OCI-LY7 (cell line): ENCODE data around the gene SHC1. TPM values are rescaled to one million over a fixed set of nuclear protein-coding genes. Genes with fewer than 3 reads are reported as not detected.

Source experiments
- BruUV-seq: library from RNA; stranded (reverse); fragments of 400-500 nt; replicated peaks from 2 replicates; lab custom pipeline; 2021; lab: Mats Ljungman, UMichigan
- CTCF ChIA-PET: fragments of 300-600 bp; sonication (Branson Sonifier 250); formaldehyde crosslinking; loops from one replicate; lab custom pipeline; 2022; ENCODE audit warnings: antibody characterized with exemption; ENCODE audit not compliant: unreplicated experiment; lab: Charles Lee
- POLR2A ChIA-PET: fragments of 300-600 bp; sonication (Branson Sonifier 250); formaldehyde crosslinking; loops from one replicate; lab custom pipeline; 2022; ENCODE audit warnings: antibody characterized with exemption; lab: Charles Lee
- DNase-seq: peaks from one replicate; pipeline ENCODE4 v3.0.0-alpha.2; 2015; ENCODE audit warnings: low spot score
- H2AFZ ChIP-seq: fragments of 200-600 bp; sonication (generic), shearing (Covaris generic); 2 replicates; pipeline ENCODE4 v1.6.1; 2014; ENCODE audit warnings: mild to moderate bottlenecking, antibody characterized with exemption, low read length, moderate library complexity
- H3K27ac ChIP-seq: fragments of 200-600 bp; sonication (generic); 2 replicates; pipeline ENCODE4 v1.5.1; 2014; ENCODE audit warnings: mixed run types, low read depth, mild to moderate bottlenecking, moderate library complexity, low read length, inconsistent platforms; ENCODE audit not compliant: poor library complexity, severe bottlenecking
- H3K36me3 ChIP-seq: fragments of 200-600 bp; sonication (generic); 2 replicates; pipeline ENCODE4 v1.6.1; 2014; ENCODE audit warnings: mild to moderate bottlenecking, antibody characterized with exemption, low read length, moderate library complexity, mixed read lengths; ENCODE audit not compliant: insufficient read depth
- H3K4me1 ChIP-seq: fragments of 200-600 bp; sonication (generic); 2 replicates; pipeline ENCODE4 v1.5.1; 2014; ENCODE audit warnings: mild to moderate bottlenecking, low read length; ENCODE audit not compliant: insufficient read depth, poor library complexity, severe bottlenecking
- H3K4me2 ChIP-seq: fragments of 200-600 bp; sonication (generic); 2 replicates; pipeline ENCODE4 v1.6.1; 2014; ENCODE audit warnings: mild to moderate bottlenecking, low read length
- H3K4me3 ChIP-seq: fragments of 200-600 bp; sonication (generic); 2 replicates; pipeline ENCODE4 v1.5.1; 2014; ENCODE audit warnings: mild to moderate bottlenecking, low read depth, low read length; ENCODE audit not compliant: poor library complexity, severe bottlenecking
- H3K79me2 ChIP-seq: fragments of 200-600 bp; sonication (generic); 2 replicates; pipeline ENCODE4 v1.6.1; 2016; ENCODE audit warnings: low read depth, mild to moderate bottlenecking, low read length, moderate library complexity, mixed read lengths; ENCODE audit not compliant: insufficient read depth
- H3K9me2 ChIP-seq: fragments of 200-600 bp; sonication (generic); 2 replicates; pipeline ENCODE4 v1.6.1; 2016; ENCODE audit warnings: mild to moderate bottlenecking, low read length, mixed read lengths; ENCODE audit not compliant: insufficient read depth
- H3K9me3 ChIP-seq: fragments of 200-600 bp; sonication (generic); 2 replicates; pipeline ENCODE4 v1.6.1; 2014; ENCODE audit warnings: mild to moderate bottlenecking, mixed run types, low read length, mixed read lengths
- H4K20me1 ChIP-seq: fragments of 200-600 bp; sonication (generic); 2 replicates; pipeline ENCODE4 v1.6.1; 2014; ENCODE audit warnings: mild to moderate bottlenecking, antibody characterized with exemption, low read length, moderate library complexity, mixed read lengths; ENCODE audit not compliant: insufficient read depth
- CTCF ChIP-seq: fragments of 200-600 bp; sonication (generic); conservative IDR thresholded peaks from 2 replicates; pipeline ENCODE4 v1.5.1; 2014; ENCODE audit warnings: mild to moderate bottlenecking, antibody characterized with exemption, low read length, moderate library complexity, mixed read lengths
- EZH2phosphoT487 ChIP-seq: fragments of 200-600 bp; sonication (generic); IDR thresholded peaks from 2 replicates; pipeline ENCODE4 v1.6.1; 2018; ENCODE audit warnings: low read depth, borderline replicate concordance, mild to moderate bottlenecking, mixed run types, antibody characterized with exemption, low read length, moderate library complexity, mixed read lengths
- intact Hi-C: fragments of 100-400 bp; cut with micrococcal nuclease; formaldehyde crosslinking; loops from one replicate; pipeline ENCODE4 v1.10.0; 2022; ENCODE audit not compliant: unreplicated experiment
- total RNA-seq, 2 experiments: library from RNA; depleted of rRNA in 1 of 2; stranded (reverse); fragments of >200 nt in 1 of 2; shearing (Covaris generic) in 1 of 2; gene quantifications; 2 replicates each; pipeline ENCODE4 v1.2.3, GENCODE V29; 2014 to 2022

Gene SHC1
- total RNA-seq, 2 experiments from 2014 or later, result 37.6 to 77.4 TPM

- Histone ChIP-seq H3K79me2 (peaks cover 10% of the 10 kb centered on the region; the same call in 1 of the 2 replicates), H3K9me3 (no peaks in the 10 kb centered on the region), H3K27ac (peak overlapping the region; percentile 77), H3K4me2 (peak overlapping the region; percentile 93), H3K9me2 (no peaks in the 10 kb centered on the region), H4K20me1 (no peaks in the 10 kb centered on the region), H3K36me3 (no peaks in the 10 kb centered on the region), H2AFZ (peak overlapping the region; percentile 23; the same call in 1 of the 2 replicates), H3K4me3 (peak overlapping the region; percentile 87), H3K4me1 (peaks cover 67% of the 10 kb centered on the region)
- TF ChIP-seq CTCF (peak; percentile 33; the same call in 1 of the 2 replicates), EZH2phosphoT487 (no peak)
- BruUV-seq, result no TSS peak
- ChIA-PET POLR2A (interaction anchor here (0.5 to 2.0 kb wide), 3 partner anchors 13 to 571 kb away, joined by 3 to 10 read pairs (median 4); no protein-coding TSS in a partner anchor), CTCF (no interaction called here)
- intact Hi-C loops, result loop anchor here (5.0 kb wide), 1 partner anchor 141 kb away; no protein-coding TSS in a partner anchor
- peak; percentile 43 for DNase-seq
Measured at GRCh38 chr1:155003227-155003765, 32.7 kb upstream of the SHC1 start.

GRCh38 chr1:155002464-155003226 is 32.1 kb upstream of the SHC1 start, which contains the start of gene ZBTB7B:
Gene ZBTB7B (plus strand): TSS chr1:155002802. CDS start chr1:155014661, 11,859 bp downstream.
- DNase-seq, result no peak
- intact Hi-C loops, result loop anchor here (1.0 to 5.0 kb wide), 3 partner anchors 15 to 140 kb away; no protein-coding TSS in a partner anchor
- no TSS peak for BruUV-seq
- no peaks in the 10 kb centered on the region for H3K36me3 ChIP-seq
- H3K9me3 ChIP-seq, result no peaks in the 10 kb centered on the region
- CTCF ChIA-PET, result interaction anchor here (1.7 kb wide), 1 partner anchor 15 kb away, joined by 5 read pairs; no protein-coding TSS in a partner anchor
- H3K4me3 ChIP-seq, result peak within 1 kb of the TSS; percentile 87
- H4K20me1 ChIP-seq, result no peaks in the 10 kb centered on the region
- H3K4me1 ChIP-seq, result peaks cover 69% of the 10 kb centered on the region
- no peaks in the 10 kb centered on the region for H3K9me2 ChIP-seq
- H3K79me2 ChIP-seq, result peaks cover 10% of the 10 kb centered on the region; the same call in 1 of the 2 replicates
- H3K27ac ChIP-seq, result peak within 1 kb of the TSS; percentile 92
- H2AFZ ChIP-seq, result peak within 1 kb of the TSS; percentile 23; the same call in 1 of the 2 replicates
- H3K4me2 ChIP-seq, result peak within 1 kb of the TSS; percentile 94
- TF ChIP-seq CTCF, result no peak
- TF ChIP-seq EZH2phosphoT487, result no peak
- POLR2A ChIA-PET, result interaction anchor here (0.5 to 2.0 kb wide), 2 partner anchors 14 to 572 kb away, joined by 3 to 10 read pairs; no protein-coding TSS in a partner anchor
